ENCODE data around the gene HEMK1.

HEMK1 gene

DNA sequence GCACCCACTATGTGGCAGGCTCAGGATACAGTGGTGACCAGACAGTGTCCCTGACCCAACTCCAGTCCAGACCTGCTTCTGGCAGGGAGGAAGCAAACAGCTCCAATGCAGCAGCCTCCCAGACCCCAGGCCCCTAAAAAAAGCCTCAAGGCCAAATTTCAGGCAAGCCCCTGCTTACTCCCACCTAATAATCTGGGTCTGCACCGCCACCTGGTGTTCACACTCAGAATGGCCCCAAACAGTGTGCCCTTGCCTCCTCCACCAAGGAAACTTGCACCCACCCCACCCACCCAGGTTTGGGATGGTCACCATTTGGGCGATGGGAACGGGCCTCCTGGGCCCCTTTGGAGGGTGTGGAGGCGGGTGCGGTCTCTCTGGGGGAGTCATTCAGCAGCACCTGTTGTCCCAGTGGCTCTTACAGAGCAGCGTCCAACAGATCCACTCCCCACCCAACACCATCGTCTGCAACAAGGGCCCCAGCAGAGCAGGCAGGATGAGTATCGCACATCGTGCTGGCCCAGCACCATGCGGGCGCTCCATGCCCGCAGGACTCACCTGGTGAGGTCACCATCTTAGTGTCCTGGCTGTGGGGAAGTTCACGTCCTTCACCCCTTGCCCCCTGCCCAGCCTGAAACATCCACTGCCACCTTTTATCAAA lies 19.1 kb upstream of the HEMK1 start:
- no peaks in the 10 kb centered on the region for H3K36me3 ChIP-seq (ENCODE audit: insufficient read depth, low read length)
- H3K27ac ChIP-seq (ENCODE audit: low read depth, low read length) = no peak overlapping the region
- no peak overlapping the region for H3K4me3 ChIP-seq (ENCODE audit: low read depth, low read length)
- H3K4me1 ChIP-seq (ENCODE audit: control insufficient read depth, insufficient read depth, low read length, unreplicated experiment) = no peaks in the 10 kb centered on the region
- peaks cover 3% of the 10 kb centered on the region; the same call in 1 of the 2 replicates for H3K27me3 ChIP-seq (ENCODE audit: insufficient read depth, low read length)
- no peak overlapping the region for H2AFZ ChIP-seq (ENCODE audit: low read length, unreplicated experiment)
- H3K79me2 ChIP-seq (ENCODE audit: control insufficient read depth, insufficient read depth, low read length, unreplicated experiment) = no peaks in the 10 kb centered on the region

DNA sequence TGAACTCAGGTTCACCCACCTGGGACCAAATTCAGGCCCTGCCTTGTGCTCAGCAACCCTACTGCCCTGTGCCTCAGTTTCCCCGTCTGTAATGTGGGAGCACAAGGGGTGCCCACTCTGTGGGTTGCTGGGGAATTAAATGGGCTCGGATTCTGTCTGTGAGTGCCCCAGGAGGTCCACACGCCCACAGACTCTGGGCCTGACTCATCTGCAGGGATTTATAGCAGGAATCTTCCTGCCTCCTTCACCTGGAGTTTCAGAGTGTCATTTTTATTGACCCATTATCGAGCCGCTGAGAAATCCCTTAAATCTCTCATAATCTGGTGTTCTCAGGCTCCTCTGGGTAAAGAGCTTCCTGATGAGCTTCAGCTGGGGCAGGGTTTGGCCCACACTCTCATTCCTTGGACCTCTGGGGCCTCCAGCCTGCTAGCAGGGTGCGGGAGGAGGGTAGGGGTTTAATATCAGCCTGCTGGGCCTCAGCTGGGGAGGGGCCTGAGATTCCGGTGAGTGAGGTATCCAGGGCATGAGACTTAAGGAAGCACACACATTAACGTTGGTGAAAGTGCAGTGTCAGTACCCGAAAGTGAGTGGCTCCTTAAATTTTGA lies 18.2 kb upstream of the HEMK1 start:
- peaks cover 3% of the 10 kb centered on the region; the same call in 1 of the 2 replicates for H3K27me3 ChIP-seq (ENCODE audit: insufficient read depth, low read length)
- no peak overlapping the region for H2AFZ ChIP-seq (ENCODE audit: low read length, unreplicated experiment)
- no peaks in the 10 kb centered on the region for H3K4me1 ChIP-seq (ENCODE audit: control insufficient read depth, insufficient read depth, low read length, unreplicated experiment)
- H3K27ac ChIP-seq (ENCODE audit: low read depth, low read length) = no peak overlapping the region
- H3K36me3 ChIP-seq (ENCODE audit: insufficient read depth, low read length) = no peaks in the 10 kb centered on the region
- H3K4me3 ChIP-seq (ENCODE audit: low read depth, low read length) = no peak overlapping the region
- no peaks in the 10 kb centered on the region for H3K79me2 ChIP-seq (ENCODE audit: control insufficient read depth, insufficient read depth, low read length, unreplicated experiment)

DNA sequence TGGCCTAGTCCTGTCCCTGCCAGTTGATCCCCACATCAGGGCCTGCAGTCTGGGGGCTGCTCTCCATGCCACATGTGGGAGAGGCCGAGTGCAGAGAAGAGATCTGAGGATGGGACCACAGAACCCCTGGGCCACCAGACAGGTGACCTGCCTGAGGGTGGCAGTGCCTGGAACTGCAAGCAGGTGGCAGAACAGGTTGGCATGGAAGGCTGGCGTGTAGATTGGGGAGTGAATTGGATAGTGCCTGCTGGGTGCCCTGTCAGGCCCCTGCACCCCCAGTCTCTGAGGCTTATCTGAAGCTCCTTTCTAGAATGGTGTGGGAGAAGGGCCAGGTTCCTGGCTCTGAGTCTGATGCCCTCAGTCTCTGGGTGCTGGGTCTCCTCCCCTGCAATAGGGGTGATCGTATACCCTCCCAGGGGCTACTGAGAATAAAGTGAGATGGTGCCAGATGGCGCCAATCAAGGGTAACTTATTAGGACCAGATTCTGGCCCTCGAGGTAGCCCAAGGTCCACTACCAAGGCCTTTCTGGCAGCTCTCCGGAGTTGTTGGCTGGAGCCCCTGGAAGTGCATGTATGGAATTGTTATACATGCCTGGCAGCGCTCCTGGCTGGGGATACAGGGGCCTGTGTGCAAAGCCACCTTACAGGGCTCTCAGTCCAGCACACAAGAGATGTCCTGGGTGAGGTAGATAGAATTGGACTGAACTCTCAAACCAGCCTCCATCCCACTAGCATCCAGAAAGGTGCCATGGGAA lies 17.5 kb upstream of the HEMK1 start:
- Histone ChIP-seq H3K4me1 (ENCODE audit: control insufficient read depth, insufficient read depth, low read length, unreplicated experiment) (no peaks in the 10 kb centered on the region), H2AFZ (ENCODE audit: low read length, unreplicated experiment) (no peak overlapping the region), H3K4me3 (ENCODE audit: low read depth, low read length) (no peak overlapping the region), H3K36me3 (ENCODE audit: insufficient read depth, low read length) (no peaks in the 10 kb centered on the region), H3K79me2 (ENCODE audit: control insufficient read depth, insufficient read depth, low read length, unreplicated experiment) (no peaks in the 10 kb centered on the region), H3K27ac (ENCODE audit: low read depth, low read length) (no peak overlapping the region), H3K27me3 (ENCODE audit: insufficient read depth, low read length) (peaks cover 3% of the 10 kb centered on the region; the same call in 1 of the 2 replicates)

DNA sequence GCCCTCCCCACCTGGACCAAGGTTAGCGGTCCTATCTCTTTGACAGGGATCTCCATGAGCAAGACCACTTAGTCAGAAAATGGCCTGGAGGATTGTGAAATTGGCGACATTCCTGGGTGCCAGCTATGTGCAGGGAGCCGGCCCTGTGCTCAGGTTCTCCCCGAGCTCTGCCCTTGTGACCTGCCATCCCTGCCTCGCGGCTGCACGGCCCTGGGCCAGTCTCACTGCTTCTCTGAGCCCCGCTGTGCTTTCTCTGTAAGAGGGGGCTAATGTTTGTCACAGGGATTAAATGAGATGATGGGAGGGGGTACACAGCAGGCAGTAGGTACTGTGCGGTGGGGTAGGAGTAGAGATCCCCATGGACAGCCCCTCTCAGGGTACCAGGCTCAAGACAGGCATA lies 16.7 kb upstream of the HEMK1 start:
- no peaks in the 10 kb centered on the region for H3K4me1 ChIP-seq (ENCODE audit: control insufficient read depth, insufficient read depth, low read length, unreplicated experiment)
- H3K27ac ChIP-seq (ENCODE audit: low read depth, low read length) = no peak overlapping the region
- H2AFZ ChIP-seq (ENCODE audit: low read length, unreplicated experiment) = no peak overlapping the region
- H3K27me3 ChIP-seq (ENCODE audit: insufficient read depth, low read length) = peaks cover 3% of the 10 kb centered on the region; the same call in 1 of the 2 replicates
- no peaks in the 10 kb centered on the region for H3K79me2 ChIP-seq (ENCODE audit: control insufficient read depth, insufficient read depth, low read length, unreplicated experiment)
- H3K36me3 ChIP-seq (ENCODE audit: insufficient read depth, low read length) = no peaks in the 10 kb centered on the region
- no peak overlapping the region for H3K4me3 ChIP-seq (ENCODE audit: low read depth, low read length)

DNA sequence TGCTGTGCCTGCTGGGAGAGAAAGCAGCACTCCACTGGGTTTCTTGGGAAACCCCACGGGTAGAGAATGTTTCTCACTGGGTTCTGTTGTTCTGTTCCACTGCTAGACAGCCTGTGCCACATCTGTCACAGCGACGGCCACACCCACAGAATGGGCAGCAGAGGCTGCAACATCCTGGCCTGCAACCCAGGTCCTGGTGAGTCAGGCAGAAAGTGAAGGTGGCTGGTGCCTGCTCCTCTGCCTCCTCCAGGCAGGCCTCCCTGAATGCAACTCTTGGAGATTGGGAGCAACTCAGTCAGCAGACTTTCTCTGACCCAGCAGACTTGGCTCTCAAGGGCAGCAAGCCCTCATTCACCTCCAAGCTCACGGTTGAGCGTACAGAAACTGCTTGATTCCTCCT lies 14.8 kb upstream of the HEMK1 start:
- Histone ChIP-seq H3K27ac (ENCODE audit: low read depth, low read length) (no peak overlapping the region), H3K36me3 (ENCODE audit: insufficient read depth, low read length) (no peaks in the 10 kb centered on the region), H3K79me2 (ENCODE audit: control insufficient read depth, insufficient read depth, low read length, unreplicated experiment) (no peaks in the 10 kb centered on the region), H3K4me3 (ENCODE audit: low read depth, low read length) (no peak overlapping the region), H3K27me3 (ENCODE audit: insufficient read depth, low read length) (peaks cover 3% of the 10 kb centered on the region; the same call in 1 of the 2 replicates), H2AFZ (ENCODE audit: low read length, unreplicated experiment) (no peak overlapping the region), H3K4me1 (ENCODE audit: control insufficient read depth, insufficient read depth, low read length, unreplicated experiment) (no peaks in the 10 kb centered on the region)

DNA sequence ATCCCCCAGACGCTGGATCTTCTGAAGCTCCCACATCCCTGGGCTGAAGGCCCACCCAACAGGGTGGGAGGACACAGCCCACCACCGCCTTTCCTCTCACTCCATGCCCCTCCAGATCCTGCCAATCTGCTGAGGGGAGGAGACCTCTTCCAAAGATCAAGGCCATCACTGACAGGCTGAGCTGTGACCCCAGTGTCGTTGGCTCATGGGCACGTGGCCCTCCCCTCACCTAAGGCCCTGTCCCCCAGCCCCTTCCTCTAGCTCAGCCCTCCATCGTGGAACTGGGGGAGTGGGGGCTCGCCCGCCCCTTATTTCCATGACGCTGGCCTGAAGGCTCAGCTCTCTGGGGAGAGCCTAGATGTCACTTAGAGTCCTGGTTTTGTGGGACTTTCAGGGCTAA lies 12.2 kb upstream of the HEMK1 start:
- Histone ChIP-seq H3K36me3 (ENCODE audit: insufficient read depth, low read length) (no peaks in the 10 kb centered on the region), H3K4me3 (ENCODE audit: low read depth, low read length) (no peak overlapping the region), H3K4me1 (ENCODE audit: control insufficient read depth, insufficient read depth, low read length, unreplicated experiment) (no peaks in the 10 kb centered on the region), H3K79me2 (ENCODE audit: control insufficient read depth, insufficient read depth, low read length, unreplicated experiment) (no peaks in the 10 kb centered on the region), H2AFZ (ENCODE audit: low read length, unreplicated experiment) (no peak overlapping the region), H3K27me3 (ENCODE audit: insufficient read depth, low read length) (peaks cover 3% of the 10 kb centered on the region; the same call in 1 of the 2 replicates), H3K27ac (ENCODE audit: low read depth, low read length) (no peak overlapping the region)

DNA sequence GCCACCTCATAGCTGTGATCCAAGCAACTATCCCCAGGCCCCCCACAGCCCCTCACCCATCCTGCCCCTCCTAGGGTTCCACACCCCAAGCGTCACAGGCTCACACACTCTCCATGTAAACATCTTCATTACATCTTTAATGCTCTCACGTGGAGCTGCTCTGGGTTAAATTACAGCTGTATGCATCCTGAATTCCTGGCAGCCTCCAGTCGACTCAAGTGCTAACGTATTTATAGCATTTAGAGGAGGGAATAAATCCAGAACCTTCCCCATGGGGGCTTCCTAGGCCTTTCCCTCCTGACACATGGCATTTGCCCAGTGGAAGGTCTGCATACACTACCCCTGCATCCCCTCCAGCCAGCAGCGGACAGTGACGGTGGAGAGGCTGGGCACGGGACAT lies 11.4 kb upstream of the HEMK1 start:
- no peak overlapping the region for H2AFZ ChIP-seq (ENCODE audit: low read length, unreplicated experiment)
- no peaks in the 10 kb centered on the region for H3K79me2 ChIP-seq (ENCODE audit: control insufficient read depth, insufficient read depth, low read length, unreplicated experiment)
- H3K36me3 ChIP-seq (ENCODE audit: insufficient read depth, low read length) = no peaks in the 10 kb centered on the region
- H3K27me3 ChIP-seq (ENCODE audit: insufficient read depth, low read length) = peaks cover 3% of the 10 kb centered on the region; the same call in 1 of the 2 replicates
- no peak overlapping the region for H3K4me3 ChIP-seq (ENCODE audit: low read depth, low read length)
- H3K4me1 ChIP-seq (ENCODE audit: control insufficient read depth, insufficient read depth, low read length, unreplicated experiment) = no peaks in the 10 kb centered on the region
- no peak overlapping the region for H3K27ac ChIP-seq (ENCODE audit: low read depth, low read length)

DNA sequence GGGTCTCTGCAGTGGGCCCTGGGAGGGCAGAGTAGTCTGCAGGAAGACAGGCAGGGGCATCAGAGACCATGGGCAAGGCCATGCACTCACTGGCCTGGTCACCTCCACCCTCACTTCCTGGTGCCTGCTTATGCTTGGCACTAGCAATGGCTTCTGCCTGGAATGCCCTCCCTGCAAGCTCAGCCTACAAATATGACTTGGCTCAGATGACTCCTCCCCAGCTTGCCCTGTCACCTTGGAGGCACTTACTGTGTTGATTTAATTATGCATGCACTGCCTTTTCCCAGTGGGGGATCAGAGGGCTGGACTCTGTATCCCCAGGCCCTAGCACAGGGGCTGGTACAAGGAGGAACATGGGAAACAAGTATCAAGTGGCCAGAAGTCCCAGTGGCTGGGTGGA lies 9.6 kb upstream of the HEMK1 start:
- Histone ChIP-seq H3K79me2 (ENCODE audit: control insufficient read depth, insufficient read depth, low read length, unreplicated experiment) (no peaks in the 10 kb centered on the region), H3K36me3 (ENCODE audit: insufficient read depth, low read length) (no peaks in the 10 kb centered on the region), H2AFZ (ENCODE audit: low read length, unreplicated experiment) (no peak overlapping the region), H3K27me3 (ENCODE audit: insufficient read depth, low read length) (no peaks in the 10 kb centered on the region), H3K4me3 (ENCODE audit: low read depth, low read length) (no peak overlapping the region), H3K4me1 (ENCODE audit: control insufficient read depth, insufficient read depth, low read length, unreplicated experiment) (no peaks in the 10 kb centered on the region), H3K27ac (ENCODE audit: low read depth, low read length) (no peak overlapping the region)

DNA sequence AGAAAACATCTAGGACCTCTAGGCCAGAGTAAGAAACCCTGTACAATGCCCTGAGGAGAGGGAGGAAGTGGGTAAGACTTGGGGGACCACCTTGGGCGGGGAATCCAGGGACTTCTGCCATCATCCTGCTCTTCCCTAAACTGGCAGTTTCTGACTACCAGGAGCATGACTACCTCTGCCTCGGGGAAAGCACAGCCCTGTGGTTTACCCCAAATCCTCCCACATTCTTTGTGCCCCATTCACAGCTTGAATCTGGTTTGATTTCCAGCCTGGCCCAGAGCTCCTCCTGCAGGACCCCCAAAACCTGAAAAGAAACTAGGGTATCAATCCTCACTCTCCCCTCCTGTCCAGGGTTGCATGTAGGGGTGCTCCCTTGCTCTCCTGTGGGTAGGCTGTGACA lies 6.5 kb upstream of the HEMK1 start:
- Histone ChIP-seq H3K27ac (ENCODE audit: low read depth, low read length) (no peak overlapping the region), H3K36me3 (ENCODE audit: insufficient read depth, low read length) (no peaks in the 10 kb centered on the region), H3K79me2 (ENCODE audit: control insufficient read depth, insufficient read depth, low read length, unreplicated experiment) (no peaks in the 10 kb centered on the region), H2AFZ (ENCODE audit: low read length, unreplicated experiment) (no peak overlapping the region), H3K4me3 (ENCODE audit: low read depth, low read length) (no peak overlapping the region), H3K4me1 (ENCODE audit: control insufficient read depth, insufficient read depth, low read length, unreplicated experiment) (peaks cover 9% of the 10 kb centered on the region), H3K27me3 (ENCODE audit: insufficient read depth, low read length) (no peaks in the 10 kb centered on the region)

DNA sequence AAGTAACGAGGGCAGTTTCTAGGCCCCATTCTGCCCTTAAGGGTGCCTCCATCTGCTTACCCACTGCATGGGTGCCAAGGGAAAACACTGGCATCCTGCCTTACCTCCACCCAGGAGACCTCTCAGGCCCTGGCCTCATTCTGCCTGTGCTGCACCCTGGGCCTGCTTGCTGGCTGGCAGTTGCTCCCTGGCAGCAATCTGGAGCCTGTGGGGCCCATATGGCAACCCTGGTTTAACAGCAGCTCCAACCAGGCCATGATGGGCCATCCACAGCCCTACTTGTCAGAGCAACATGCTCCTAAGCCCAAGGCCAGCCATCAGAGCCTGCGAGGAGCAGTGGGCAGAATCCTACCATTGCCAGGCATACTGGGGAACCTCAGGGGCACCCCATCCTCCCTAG lies 5.5 kb upstream of the HEMK1 start:
- no peaks in the 10 kb centered on the region for H3K36me3 ChIP-seq (ENCODE audit: insufficient read depth, low read length)
- peaks cover 13% of the 10 kb centered on the region for H3K4me1 ChIP-seq (ENCODE audit: control insufficient read depth, insufficient read depth, low read length, unreplicated experiment)
- H2AFZ ChIP-seq (ENCODE audit: low read length, unreplicated experiment) = no peak overlapping the region
- H3K27me3 ChIP-seq (ENCODE audit: insufficient read depth, low read length) = no peaks in the 10 kb centered on the region
- no peak overlapping the region for H3K27ac ChIP-seq (ENCODE audit: low read depth, low read length)
- H3K4me3 ChIP-seq (ENCODE audit: low read depth, low read length) = no peak overlapping the region
- no peaks in the 10 kb centered on the region for H3K79me2 ChIP-seq (ENCODE audit: control insufficient read depth, insufficient read depth, low read length, unreplicated experiment)

DNA sequence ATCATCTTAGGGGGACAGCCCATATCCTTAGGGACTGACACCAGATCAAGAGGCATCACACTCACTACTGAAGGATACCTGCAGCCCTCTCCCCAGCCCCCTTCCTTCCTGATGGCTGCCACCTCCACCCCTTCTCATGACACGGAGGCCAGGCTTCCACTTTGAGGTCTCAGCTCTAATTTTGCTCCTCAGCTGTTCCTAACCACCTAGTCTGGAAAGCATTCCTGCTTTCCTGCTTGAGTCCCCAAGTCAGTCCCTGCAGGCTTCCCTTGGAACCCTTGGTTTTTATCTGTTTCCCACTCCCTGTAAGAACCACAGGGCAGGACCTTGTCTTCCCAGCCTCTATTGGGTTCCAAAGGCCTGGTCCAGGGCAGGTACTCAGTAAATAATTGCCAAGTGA lies 5.0 kb upstream of the HEMK1 start:
- Histone ChIP-seq H3K27me3 (ENCODE audit: insufficient read depth, low read length) (no peaks in the 10 kb centered on the region), H3K27ac (ENCODE audit: low read depth, low read length) (no peak overlapping the region), H3K4me3 (ENCODE audit: low read depth, low read length) (no peak overlapping the region), H2AFZ (ENCODE audit: low read length, unreplicated experiment) (no peak overlapping the region), H3K79me2 (ENCODE audit: control insufficient read depth, insufficient read depth, low read length, unreplicated experiment) (no peaks in the 10 kb centered on the region), H3K36me3 (ENCODE audit: insufficient read depth, low read length) (no peaks in the 10 kb centered on the region), H3K4me1 (ENCODE audit: control insufficient read depth, insufficient read depth, low read length, unreplicated experiment) (peaks cover 13% of the 10 kb centered on the region)

All from ACC112 (cell line).